ENCODE measurements around the gene CAMK2D.

Gene CAMK2D

DNA sequence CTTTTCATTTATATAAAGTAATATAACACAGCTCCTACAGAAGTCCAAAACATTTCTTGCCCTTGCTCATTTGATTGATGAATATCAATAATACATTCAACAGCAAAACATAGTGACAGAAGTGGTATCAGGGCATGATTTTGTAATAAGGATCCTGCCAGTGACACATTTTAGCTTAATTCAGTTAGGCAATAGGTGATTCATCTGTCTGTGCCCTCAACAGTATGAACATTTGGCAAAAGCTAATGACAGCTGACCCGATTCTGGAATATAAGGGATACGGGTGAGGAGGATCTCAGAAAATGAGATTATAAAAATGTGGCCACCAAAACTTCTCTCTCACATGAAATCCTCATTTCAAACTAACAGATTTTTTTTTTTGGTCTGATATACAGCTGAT lies 294.0 kb downstream of the CAMK2D start:
- DNase-seq = no peak

- DNase-seq = no peak
Measured at GRCh38 chr4:113462286-113462685, 299.3 kb downstream of the CAMK2D start.

- DNase-seq = no peak
Measured at GRCh38 chr4:113461281-113461680, 300.3 kb downstream of the CAMK2D start.

GRCh38 chr4:113457886-113458285 lies 303.7 kb downstream of the CAMK2D start:
- DNase-seq = no peak

DNA sequence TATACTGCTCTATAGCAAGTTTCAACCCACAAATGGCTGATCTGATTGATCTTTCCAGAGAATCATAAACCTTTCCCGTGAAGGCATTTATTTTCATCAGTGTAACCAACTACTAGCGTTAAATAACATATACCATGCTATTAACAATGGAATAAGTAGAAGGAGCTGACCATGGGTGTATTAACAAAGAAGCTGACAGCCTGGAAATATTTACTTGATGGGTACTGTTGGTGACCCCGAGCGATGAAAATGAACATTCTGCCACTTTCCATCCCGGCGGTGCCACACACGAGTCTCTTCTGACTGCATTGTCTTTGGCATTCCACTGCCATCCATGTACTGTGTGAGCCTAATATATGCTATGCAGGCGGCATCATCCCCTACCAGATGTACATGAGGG lies 304.4 kb downstream of the CAMK2D start:
- no peak for DNase-seq

GRCh38 chr4:113455061-113455460 lies 306.5 kb downstream of the CAMK2D start:
- DNase-seq = no peak

DNA sequence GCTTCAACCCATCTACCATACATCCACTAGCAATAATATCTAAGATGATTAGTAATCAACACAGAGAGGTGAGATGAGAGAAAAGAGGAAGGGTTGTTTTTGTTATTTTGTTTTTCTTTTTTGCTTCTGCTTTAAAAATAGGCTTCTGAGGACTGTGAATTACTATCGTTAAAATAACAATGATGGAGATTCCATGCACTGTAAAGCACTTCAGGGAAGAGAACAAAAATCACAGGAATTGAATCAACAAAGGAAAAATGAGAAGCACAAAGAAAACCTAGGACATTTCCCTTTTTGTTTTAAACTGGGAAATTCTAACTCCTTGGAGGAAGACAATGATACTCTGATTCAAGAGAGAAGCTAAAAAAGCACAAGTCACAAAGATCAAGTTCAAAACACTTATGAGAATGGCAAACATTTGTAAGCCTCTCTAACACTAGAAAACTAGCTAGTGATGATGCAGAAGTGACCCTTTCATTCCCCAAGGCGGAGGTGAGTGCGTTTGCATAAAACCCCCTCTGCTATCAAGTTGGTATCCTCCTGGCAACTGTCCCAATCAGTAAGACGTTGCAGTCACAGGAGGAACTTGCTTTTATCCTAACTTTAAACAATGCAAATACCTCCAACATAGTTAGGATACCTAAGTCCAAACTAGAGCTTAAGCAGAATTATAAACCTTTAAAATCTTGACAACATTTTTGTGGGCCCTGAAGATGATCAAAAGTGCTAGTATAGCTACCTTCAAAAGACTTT lies 308.5 kb downstream of the CAMK2D start:
- no peak for DNase-seq

GRCh38 chr4:113452152-113452551 lies 309.4 kb downstream of the CAMK2D start:
- no peak for DNase-seq

DNA sequence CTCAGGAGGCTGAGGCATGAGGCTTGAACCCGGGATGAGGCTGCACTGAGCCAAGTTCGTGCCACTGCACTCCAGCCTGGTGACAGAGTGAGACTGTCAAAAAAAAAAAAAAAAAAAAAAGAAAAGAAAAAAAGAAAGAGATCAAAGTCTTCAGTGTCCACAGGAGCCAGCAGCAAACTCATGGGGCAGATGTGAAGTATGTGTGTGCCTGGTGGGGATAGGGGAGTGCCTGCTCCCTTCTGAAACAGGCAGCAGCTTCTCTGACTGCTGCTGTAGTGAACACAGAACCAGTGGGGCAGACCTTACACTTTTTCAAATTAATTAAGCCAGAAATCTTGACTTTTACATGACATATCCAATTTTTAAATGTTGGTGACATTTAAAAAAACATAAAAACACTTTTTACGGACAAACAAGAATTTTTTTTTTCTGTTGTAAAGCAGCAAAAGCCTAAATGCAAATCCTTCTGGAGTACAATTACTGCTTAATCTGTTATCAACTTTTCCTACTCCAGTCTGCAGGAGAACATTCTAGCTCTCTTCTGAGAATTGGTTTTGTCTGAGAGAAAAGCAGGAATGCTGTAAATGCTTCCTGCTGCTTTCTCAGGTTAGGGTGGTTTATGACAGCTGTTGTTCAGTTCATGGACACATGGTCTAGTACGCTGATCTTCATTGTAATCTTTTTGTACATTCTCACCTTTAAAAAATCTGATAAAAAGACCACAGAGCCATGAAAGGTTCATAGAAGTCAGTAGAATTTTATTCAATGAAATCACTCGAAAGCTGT lies 311.1 kb downstream of the CAMK2D start:
- DNase-seq = no peak

DNA sequence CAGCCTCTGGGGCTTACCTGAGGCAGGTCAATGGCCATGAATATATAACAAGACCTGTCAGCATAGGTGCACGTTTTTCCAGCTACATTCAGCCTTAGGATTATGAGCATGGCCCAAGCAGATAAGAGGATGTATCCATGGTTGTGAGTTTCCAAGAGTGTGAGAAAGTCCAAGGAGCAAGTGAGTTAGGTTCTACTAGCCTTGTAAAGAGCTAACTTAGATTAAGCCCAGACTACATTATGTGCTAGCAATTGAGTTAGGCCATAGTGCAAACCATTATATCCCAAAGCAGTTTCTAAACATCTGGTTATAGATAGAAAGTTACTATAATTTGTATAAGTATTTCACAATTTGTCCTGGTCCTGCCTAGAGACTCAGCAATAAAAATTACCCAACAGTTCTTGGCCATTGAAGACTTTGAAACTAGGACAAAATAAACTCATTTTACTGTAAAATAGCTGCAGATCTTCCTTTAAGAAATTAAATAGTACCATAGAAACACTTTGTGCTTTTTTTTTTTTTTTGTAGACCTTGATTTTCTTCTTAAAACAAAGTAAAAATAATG lies 312.0 kb downstream of the CAMK2D start:
- no peak for DNase-seq

DNA sequence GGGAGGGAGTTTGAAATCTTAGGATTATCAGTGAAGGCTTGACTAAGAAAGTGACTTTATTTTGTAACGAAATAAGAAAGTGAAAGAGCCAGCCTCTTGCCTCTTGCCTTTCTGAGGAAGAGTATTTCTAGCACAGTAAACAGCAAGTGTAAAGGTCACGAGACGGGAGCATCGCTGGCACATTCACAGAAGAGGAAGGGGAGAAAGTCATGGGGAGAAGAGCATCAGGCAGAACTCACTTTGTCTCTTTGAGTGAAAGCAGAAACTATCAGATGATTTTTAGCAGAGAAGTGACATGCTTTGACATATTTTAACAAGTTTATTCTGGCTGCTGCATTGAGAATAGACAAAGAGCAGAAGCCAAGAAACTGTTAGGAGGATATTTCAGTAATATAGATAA lies 313.8 kb downstream of the CAMK2D start:
- DNase-seq = no peak

- DNase-seq = no peak
Measured at GRCh38 chr4:113447061-113447460, 314.5 kb downstream of the CAMK2D start.

DNA sequence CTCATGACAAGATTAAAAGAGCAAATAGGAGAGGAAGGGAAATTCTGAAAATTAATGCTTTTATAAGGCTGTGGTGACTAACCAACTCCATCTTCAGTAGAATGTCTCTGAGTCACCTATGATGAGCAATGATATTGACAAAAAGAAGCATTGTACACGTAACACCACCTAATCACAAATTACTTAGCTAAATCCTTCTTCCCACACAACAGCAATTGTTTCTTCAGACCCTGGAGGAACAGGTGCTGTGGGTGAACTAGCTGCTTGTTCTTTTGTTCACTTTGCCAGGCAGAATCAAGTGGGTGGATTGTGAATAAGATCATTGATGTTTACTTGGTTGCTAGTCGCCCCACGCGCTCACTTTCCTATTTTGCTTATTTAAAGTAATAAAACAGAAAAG lies 315.5 kb downstream of the CAMK2D start:
- DNase-seq = no peak

DNA sequence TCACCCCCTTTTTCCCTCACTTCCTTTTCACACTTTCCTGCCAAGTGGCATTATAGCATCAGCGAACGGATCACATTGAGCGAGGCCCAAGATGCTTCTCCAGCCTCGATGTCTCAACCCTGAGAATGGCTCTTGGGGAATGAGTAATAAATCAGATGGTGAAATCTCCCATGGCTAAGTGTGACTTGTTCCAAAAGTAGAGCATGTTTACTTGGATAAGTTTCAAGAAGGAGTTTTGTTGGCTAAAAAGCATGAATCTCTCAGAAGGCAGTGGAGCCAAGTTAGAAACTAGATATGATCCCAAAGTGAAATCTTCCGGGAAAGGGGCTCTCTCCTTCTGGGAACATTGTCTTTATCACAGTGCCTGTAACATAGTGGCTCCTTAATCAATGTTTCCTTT lies 316.3 kb downstream of the CAMK2D start:
- DNase-seq = no peak

GRCh38 chr4:113444386-113444785 lies 317.2 kb downstream of the CAMK2D start:
- DNase-seq = no peak

DNA sequence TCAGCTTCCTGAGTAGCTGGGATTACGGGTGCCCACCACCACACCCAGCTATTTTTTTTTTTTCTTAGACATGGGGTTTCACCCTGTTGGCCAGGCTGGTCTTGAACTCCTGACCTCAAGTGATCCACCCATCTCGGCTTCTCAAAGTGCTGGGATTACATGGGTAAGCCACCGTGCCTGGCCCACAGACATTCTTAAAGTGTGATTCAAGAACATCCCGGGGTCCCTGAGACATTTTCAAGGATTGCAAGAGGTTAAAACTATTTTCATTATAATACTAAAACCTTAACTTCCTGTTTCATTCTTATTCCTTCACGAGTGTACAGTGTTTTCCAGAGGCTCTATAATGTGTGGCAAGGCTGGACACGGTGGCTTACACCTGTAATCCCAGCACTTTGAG lies 318.7 kb downstream of the CAMK2D start:
- no peak for DNase-seq

DNA sequence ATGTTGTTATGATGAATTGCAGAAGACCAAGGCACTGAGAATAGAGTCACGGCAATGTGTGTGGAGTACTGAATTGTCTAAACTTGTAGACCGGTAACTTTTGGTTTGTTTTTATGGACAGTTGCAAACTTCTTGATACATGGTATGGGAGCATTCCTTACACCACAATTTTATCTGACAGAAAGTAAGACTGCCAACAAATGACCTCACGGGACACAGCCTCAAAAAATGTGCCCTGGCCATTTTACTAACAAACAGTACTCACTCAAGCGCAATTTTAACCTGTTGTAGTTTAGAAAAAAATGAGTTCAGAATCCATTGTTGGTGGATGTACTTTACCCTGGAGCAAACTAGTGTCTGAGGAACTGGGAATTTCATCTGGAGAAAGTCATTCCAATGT lies 321.2 kb downstream of the CAMK2D start:
- DNase-seq = no peak

DNA sequence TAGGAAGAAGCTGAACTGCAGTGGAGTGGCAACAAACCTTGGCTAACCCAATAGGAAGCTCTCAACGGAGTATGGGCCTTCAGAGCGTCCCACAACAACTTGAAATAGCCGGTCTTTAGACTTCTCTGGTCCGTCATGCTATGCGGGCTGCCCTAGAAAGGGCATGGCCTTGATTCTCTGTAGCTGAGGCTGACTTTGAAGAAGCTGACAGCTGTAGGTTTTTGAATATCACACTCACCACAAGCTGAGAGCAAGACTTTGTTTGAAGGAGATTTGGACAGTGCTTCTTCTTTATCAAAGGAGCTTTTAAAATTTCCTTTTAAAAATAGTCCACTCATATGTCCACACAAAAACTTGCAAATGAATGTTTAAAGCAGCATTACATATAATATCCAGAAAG lies 322.9 kb downstream of the CAMK2D start:
- no peak for DNase-seq

GRCh38 chr4:113437129-113437528 lies 324.4 kb downstream of the CAMK2D start:
- no peak for DNase-seq

- DNase-seq = no peak
Measured at GRCh38 chr4:113436360-113436759, 325.2 kb downstream of the CAMK2D start.

- DNase-seq = no peak
Measured at GRCh38 chr4:113435893-113436292, 325.6 kb downstream of the CAMK2D start.

DNA sequence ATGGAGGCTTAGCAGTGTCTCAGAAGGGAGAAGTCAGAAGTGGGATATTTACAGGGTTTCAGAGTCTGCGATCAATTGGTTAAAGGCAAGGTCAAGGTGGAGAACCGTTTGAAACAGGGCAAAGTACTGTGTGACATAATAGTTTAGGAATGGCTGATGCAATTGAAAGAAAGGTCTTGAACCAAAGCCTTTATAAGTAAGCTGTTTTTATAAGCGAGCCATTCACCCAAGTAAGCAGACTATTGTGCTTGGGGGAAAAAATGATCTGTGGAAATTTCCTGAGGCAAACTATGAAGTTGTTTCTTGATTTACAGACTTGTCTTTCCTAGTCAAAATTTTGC lies 327.3 kb downstream of the CAMK2D start:
- no peak for DNase-seq

- no peak for DNase-seq
Measured at GRCh38 chr4:113433536-113434246, 327.8 kb downstream of the CAMK2D start.

DNA sequence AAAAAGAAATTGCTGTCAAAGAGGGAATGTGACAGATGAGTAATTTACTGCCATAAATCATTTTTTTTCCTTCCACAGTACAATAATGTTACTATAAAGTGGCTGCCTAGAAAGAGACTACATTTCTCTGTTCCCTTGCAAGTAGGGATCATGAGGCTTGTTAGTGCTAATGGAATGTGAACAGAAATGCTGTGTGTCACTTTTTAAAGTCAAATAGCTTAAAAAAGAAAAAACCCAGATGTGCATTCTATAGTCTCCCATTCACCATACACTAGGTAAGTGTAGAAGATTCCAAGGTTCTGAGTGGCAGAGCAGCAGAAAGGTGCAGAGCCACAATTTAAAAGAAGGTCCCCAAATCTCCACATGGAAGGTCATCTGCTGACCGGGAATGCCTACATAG lies 328.4 kb downstream of the CAMK2D start:
- no peak for DNase-seq

Measured in bone marrow (tissue), 2 donors.